OCI-M2 (cell line): Measurements from ENCODE around the gene ZNF345.
A peak's percentile ranks its signal among the peaks of the same experiment; 100 is the strongest.

Experiments
- DNase-seq: peaks from one replicate; lab custom pipeline; 2025; ENCODE audit not compliant: unreplicated experiment; lab: John Stamatoyannopoulos, UW

ZNF345 gene

GRCh38 chr19:36850559-36851442 is at the start of gene ZNF345:
Gene ZNF345 (plus strand): TSS chr19:36850876. CDS start chr19:36876831, 25,955 bp downstream.
- DNase-seq, result peak; percentile 100

DNA sequence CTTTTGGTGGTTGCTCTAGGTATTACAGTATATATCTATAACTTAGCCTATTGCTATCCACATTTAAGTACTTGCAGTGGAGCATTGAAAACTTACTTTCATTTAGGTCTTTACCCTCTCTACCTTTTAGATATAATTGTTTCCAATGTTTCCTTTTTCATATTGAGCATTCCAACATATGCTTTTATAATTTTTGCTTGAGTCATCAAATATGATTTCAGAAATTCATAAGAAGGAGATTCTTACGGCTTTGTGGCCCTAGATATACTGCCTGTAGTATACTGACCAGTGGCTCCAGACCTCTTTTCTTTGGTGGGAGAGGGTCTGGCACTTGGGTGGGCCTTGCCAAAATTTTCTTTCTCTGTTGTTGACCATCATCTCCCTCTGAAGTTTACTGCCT is 45.3 kb upstream of the ZNF345 start:
- no peak for DNase-seq

DNA sequence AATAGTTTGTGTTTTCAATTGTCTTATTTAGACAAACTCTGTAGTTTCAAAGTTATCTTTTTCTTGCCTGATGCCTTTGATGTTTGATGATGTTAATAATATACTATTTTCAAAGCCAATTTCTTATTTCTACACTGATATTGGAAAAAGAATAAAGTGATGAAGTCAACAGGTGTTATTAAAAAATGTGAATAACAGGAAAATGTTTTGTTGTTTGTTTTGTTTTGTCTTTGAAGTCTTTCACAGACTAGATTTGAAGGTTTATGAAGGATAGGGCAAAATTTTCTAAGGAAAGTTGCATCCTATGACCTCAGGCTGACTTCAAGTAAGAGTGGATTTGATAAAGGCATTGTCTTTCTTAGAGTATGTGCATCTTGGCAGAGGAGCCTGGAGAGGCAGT is 43.6 kb upstream of the ZNF345 start:
- DNase-seq, result no peak

GRCh38 chr19:36819130-36819630 is 31.5 kb upstream of the ZNF345 start:
- DNase-seq, result no peak

DNA sequence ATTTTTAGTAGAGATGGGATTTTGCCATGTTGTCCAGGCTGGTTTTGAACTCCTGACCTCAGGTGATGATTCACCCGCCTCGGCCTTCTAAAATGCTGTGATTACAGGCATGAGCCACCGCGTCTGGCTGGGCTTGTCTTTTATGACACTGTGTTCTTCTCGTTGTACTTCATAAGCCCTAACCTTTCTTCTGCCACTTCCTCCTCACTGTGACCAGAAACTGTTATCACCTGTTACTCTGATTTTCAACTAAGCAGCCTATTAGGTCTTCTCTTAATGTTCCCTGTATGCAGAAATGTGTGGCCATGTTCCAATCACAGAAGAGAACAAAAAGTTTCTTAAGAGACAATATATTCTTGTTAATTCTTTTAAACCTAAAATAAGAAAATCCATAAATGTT is 28.9 kb upstream of the ZNF345 start:
- DNase-seq, result no peak

- no peak for DNase-seq
Observed at GRCh38 chr19:36833430-36833829, 17.2 kb upstream of the ZNF345 start.

- DNase-seq, result peak; percentile 81
Observed at GRCh38 chr19:36837176-36837905, 13.3 kb upstream of the ZNF345 start.

DNA sequence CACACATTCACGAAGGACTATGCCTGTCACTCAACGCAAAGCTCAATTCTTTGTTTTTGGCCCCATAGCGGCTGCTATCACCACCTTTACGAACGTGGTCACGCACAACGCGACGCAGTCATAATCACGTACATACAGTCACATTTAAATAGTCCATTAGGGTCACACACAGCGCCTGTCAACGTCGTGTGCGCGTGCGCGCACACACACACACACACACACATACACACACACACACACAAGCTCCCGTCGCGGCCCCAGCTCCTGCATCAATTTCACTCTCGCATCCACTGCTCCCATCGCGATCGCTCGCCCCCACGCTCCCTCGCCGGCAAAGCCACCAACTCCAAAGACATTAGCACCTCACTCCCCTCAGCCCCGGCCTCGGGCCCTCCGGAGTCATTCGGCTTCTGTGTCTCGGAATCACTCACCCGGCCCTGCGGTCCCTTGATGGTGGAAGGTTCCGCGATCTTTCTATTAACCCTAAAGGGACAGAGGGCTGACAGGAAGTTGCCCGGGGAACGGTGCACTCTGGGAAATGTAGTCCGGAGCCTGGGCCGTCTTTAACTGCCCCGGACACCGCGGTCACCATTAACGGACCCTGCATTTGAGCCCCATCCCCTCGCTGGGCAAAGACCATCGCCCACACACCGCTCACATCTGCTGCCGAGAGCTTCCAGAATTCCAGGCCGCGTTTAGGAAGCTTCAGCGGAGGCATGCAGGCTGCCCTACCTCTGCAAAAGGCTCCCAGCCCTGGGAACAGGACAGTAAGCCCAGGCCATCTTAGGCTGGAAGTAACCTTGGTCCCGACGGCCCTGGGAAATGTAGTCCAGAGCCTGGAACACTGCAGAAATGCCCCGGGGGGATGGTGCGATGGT is 12.5 kb upstream of the ZNF345 start, which contains the start of gene ZNF790:
Gene ZNF790 (minus strand): TSS at position 482 of the 878 bp plus-strand sequence. CDS start 12,768 bp downstream, outside the sequence.
- DNase-seq, result peak; percentile 100

- DNase-seq, result no peak
Observed at GRCh38 chr19:36838784-36839324, 11.8 kb upstream of the ZNF345 start.

- DNase-seq, result no peak
Observed at GRCh38 chr19:36847968-36848367, 2.7 kb upstream of the ZNF345 start.

- DNase-seq, result peak; percentile 100
Observed at GRCh38 chr19:36849701-36850558, 746 bp upstream of the ZNF345 start.

DNA sequence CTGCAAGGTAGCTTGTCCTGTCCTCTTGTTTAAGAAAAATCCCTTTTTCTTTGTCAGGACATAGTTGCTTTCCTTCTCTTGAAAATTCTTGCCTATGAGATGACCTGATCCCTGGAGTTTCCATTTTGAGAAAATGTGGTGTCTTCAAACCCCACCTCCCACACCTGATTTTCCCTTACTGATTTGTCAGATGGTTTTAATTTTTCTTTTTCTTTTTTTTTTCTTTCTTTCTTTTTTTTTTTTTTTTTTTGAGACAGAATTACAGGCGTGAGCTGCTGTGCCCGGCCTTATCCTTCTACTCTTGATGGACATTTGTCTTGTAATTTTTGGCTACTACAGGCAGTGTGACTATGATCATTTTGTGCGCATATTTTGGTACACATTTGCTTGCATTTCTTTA is 1.2 kb downstream of the ZNF345 start:
- no peak for DNase-seq

GRCh38 chr19:36876993-36877938 is 26.6 kb downstream of the ZNF345 start:
- DNase-seq, result no peak

- no peak for DNase-seq
Observed at GRCh38 chr19:36891768-36892357, 41.2 kb downstream of the ZNF345 start.

- DNase-seq, result no peak
Observed at GRCh38 chr19:36894849-36895383, 44.2 kb downstream of the ZNF345 start.

- no peak for DNase-seq
Observed at GRCh38 chr19:36898422-36898821, 47.7 kb downstream of the ZNF345 start.

DNA sequence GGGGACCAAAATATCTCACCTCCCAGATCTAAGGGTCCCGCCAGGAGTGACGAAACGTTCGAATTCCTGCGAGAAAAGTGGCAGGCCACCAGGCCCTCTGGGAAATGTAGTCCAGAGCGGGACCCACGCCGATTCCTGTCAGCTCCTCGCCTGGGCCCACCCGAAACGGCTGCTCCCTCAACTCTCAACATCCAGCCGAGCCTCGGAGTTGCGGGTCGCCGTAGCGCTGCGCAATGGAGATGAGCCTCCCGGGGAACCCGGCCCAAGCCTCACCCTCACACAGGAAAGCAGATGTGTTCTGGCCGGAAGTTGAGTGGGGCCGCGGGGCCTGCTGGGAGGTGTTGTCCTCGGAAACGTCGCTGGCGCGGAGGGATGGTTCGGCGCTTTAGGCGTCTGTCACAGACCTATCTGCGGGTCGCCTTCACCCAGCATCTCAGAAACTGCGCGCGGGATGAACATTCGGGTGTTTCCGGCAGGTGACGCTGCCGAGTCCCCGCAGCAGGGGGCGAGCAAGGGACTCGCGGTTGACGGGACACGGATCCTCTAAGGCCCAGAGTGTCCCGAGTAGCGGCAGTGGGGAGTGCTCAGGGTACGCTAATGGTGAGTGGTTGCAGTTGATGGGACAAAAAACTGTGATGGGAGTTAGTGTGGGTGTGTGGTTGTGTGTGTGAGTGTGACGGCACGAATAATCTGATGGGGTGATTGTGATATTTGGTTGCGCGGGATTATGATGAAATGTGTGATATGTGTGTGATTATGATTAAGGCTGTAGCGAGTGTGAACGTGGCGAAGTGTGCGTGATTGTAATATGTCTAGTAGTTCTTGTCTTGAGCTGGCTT is 65.5 kb downstream of the ZNF345 start, which contains the start of the genes ZNF568 and ZNF829:
Gene ZNF568 (plus strand): TSS at position 341 of the 839 bp plus-strand sequence. CDS start 6,439 bp downstream, outside the sequence.
Gene ZNF829 (minus strand): TSS at position 300 of the 839 bp plus-strand sequence. CDS start 1,124 bp downstream, outside the sequence.
- peak; percentile 99 for DNase-seq
